Common myeloid progenitor, CD34-positive (primary cell): ENCODE measurements around the gene TLE7.

ENCODE experiments used
- CTCF ChIA-PET: fragments of 350-600 bp; sonication (Branson Sonifier 250); formaldehyde crosslinking; loops from one replicate; lab custom pipeline; 2021; ENCODE audit warnings: antibody characterized with exemption; lab: Charles Lee
- POLR2A ChIA-PET: fragments of 350-600 bp; sonication (Branson Sonifier 250); formaldehyde crosslinking; loops from one replicate; lab custom pipeline; 2021; ENCODE audit warnings: antibody characterized with exemption; lab: Charles Lee
- DNase-seq, 3 donors: peaks; one replicate each; pipeline versions ENCODE4 v3.0.0 to v3.0.0-alpha.2; 2013
- H3K27ac ChIP-seq, 2 experiments: 1 replicate in 1 of 2; 2 replicates in 1 of 2; pipeline ENCODE4 v1.7.0; 2013; ENCODE audit warnings: inconsistent platforms in 2 of 2, low read length in 2 of 2, mild to moderate bottlenecking in 2 of 2, low read depth in 1 of 2, moderate library complexity in 1 of 2; ENCODE audit not compliant: severe bottlenecking in 2 of 2, insufficient read depth in 1 of 2, poor library complexity in 1 of 2
- H3K27me3 ChIP-seq, 5 experiments: replicated peaks in 2 of 5; 1 replicate in 3 of 5; 2 replicates in 2 of 5; pipeline versions ENCODE4 v1.6.1 to v1.7.0; 2013; ENCODE audit warnings: low read length in 4 of 5, mild to moderate bottlenecking in 2 of 5, moderate library complexity in 2 of 5, inconsistent platforms in 1 of 5; ENCODE audit not compliant: insufficient read depth in 5 of 5, control insufficient read depth in 4 of 5
- H3K36me3 ChIP-seq, 4 experiments: 1 replicate in 2 of 4; 2 replicates in 2 of 4; pipeline versions ENCODE4 v1.6.1 to v1.7.0; 2013; ENCODE audit warnings: low read length in 3 of 4, control low read depth in 1 of 4, mild to moderate bottlenecking in 1 of 4; ENCODE audit not compliant: control insufficient read depth in 4 of 4, insufficient read depth in 4 of 4
- H3K4me1 ChIP-seq, 4 experiments: 1 replicate in 3 of 4; 2 replicates in 1 of 4; pipeline versions ENCODE4 v1.6.1 to v1.7.1; 2013; ENCODE audit warnings: low read length in 3 of 4, mild to moderate bottlenecking in 3 of 4, control low read depth in 1 of 4, inconsistent platforms in 1 of 4, moderate library complexity in 1 of 4; ENCODE audit not compliant: control insufficient read depth in 4 of 4, insufficient read depth in 4 of 4; ENCODE audit errors: control extremely low read depth in 1 of 4
- H3K4me3 ChIP-seq, 7 experiments: 1 replicate in 4 of 7; 2 replicates in 3 of 7; pipeline versions ENCODE4 v1.5.1 to v1.7.0; 2013; ENCODE audit warnings: mild to moderate bottlenecking in 7 of 7, low read length in 6 of 7, moderate library complexity in 6 of 7, inconsistent platforms in 2 of 7, low read depth in 2 of 7, control low read depth in 1 of 7; ENCODE audit not compliant: insufficient read depth in 4 of 7, control insufficient read depth in 1 of 7; ENCODE audit errors: extremely low read depth in 1 of 7
- H3K9me3 ChIP-seq, 5 experiments: 1 replicate in 4 of 5; 2 replicates in 1 of 5; pipeline versions ENCODE4 v1.6.1 to v1.7.1; 2013; ENCODE audit warnings: low read length in 4 of 5, mild to moderate bottlenecking in 2 of 5, inconsistent platforms in 1 of 5, low read depth in 1 of 5, moderate library complexity in 1 of 5; ENCODE audit not compliant: control insufficient read depth in 4 of 5, insufficient read depth in 2 of 5; ENCODE audit errors: control extremely low read depth in 1 of 5
- WGBS: methylation state at CpG from one replicate; pipeline ENCODE4 v1.1.5; 2013; ENCODE audit not compliant: insufficient coverage; 5-methylcytosine and 5-hydroxymethylcytosine counted together

The TLE7 gene

GRCh38 chr16:71412270-71413160 is 29.3 kb downstream of the TLE7 start:
- no peaks in the 10 kb centered on the region for H3K9me3 ChIP-seq
- ChIA-PET CTCF (interaction anchor here (0.9 to 6.8 kb wide), 18 partner anchors 9 to 198 kb away, joined by 3 to 85 read pairs (median 5); partner anchors contain the start of gene ZNF19), POLR2A (interaction anchor here (0.5 kb wide), 1 partner anchor 13 kb away, joined by 3 read pairs; no protein-coding TSS in a partner anchor)
- H3K27me3 ChIP-seq = peaks cover 0 to 84% (median 22%) of the 10 kb centered on the region in 5 experiments
- no peak overlapping the region for H3K27ac ChIP-seq
- H3K4me1 ChIP-seq = peaks cover 0 to 10% (median 6%) of the 10 kb centered on the region in 4 experiments
- H3K36me3 ChIP-seq = no peaks in the 10 kb centered on the region
- WGBS = 7% methylated on average over 23 of the region's 24 CpGs
- no peak overlapping the region for H3K4me3 ChIP-seq
- peak; percentile 57 to 72 (median 60) for DNase-seq

- peaks cover 0 to 5% (median 2%) of the 10 kb centered on the region in 5 experiments for H3K9me3 ChIP-seq
- CTCF ChIA-PET = interaction anchor here (6.8 kb wide), 1 partner anchor 89 kb away, joined by 85 read pairs; no protein-coding TSS in a partner anchor
These were observed 31.7 kb downstream of the TLE7 start for GRCh38 chr16:71410146-71410545.

DNA sequence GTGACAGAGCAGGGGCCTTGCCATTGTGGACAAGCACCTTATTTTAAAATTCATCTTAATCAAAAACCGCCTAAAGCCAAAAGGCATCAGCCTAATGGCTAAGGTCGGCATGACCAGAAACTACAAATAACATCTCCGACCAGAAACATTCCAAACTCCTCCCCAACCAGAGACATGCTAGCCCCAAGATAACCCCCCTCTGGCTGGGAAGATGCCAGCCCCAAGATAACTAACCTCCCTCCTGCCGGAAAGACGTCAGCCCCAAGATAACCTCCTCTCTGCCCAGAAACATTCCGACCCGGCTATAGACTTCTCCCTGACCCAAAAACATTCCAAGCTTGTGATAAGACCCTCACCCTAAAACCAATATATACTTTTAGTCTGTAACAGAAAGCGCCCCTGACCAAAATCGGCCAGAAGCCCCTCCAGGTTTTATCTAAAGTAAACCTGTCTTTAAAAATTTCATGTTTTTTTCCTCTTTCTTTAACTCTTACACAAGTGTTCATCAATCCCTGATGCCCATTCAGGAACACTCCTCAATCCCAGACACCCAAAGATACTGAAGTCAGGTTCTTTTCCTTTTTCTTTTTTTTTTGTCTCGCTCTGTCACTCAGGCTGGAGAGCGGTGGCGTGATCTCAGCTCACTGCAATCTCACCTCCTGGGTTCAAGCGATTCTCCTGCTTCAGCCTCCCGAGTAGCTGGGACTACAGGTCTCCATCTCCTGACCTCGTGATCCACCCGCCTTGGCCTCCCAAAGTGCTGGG is 32.7 kb downstream of the TLE7 start:
- Histone ChIP-seq H3K27ac (no peak overlapping the region), H3K4me1 (peaks cover 3 to 19% (median 8%) of the 10 kb centered on the region in 4 experiments), H3K27me3 (peaks cover 0 to 91% (median 29%) of the 10 kb centered on the region in 5 experiments), H3K9me3 (peaks cover 0 to 14% (median 11%) of the 10 kb centered on the region in 5 experiments), H3K4me3 (no peak overlapping the region), H3K36me3 (no peaks in the 10 kb centered on the region)
- 85% methylated on average over 16 of the region's 16 CpGs for WGBS
- CTCF ChIA-PET = interaction anchor here (0.5 to 1.6 kb wide), 2 partner anchors 13 to 209 kb away, joined by 3 read pairs; no protein-coding TSS in a partner anchor
- POLR2A ChIA-PET = no interaction called here
- no peak for DNase-seq

More at GRCh38 chr16:71410146-71410545, 31.7 kb downstream of the TLE7 start:
- Histone ChIP-seq H3K4me3 (no peak overlapping the region), H3K27ac (no peak overlapping the region), H3K36me3 (no peaks in the 10 kb centered on the region), H3K4me1 (peaks cover 3 to 19% (median 8%) of the 10 kb centered on the region in 4 experiments), H3K27me3 (peaks cover 0 to 82% (median 29%) of the 10 kb centered on the region in 5 experiments)
- DNase-seq = no peak
- WGBS = 89% methylated on average over 5 of the region's 5 CpGs
- POLR2A ChIA-PET = no interaction called here

- no peaks in the 10 kb centered on the region for H3K36me3 ChIP-seq
- CTCF ChIA-PET = interaction anchor here (0.5 to 1.6 kb wide), 2 partner anchors 14 to 209 kb away, joined by 3 read pairs; no protein-coding TSS in a partner anchor
- 57% methylated on average over 1 of the region's 3 CpGs for whole genome bisulfite sequencing
- no peak for DNase-seq
- no peak overlapping the region for H3K27ac ChIP-seq
- H3K27me3 ChIP-seq = peaks cover 0 to 92% (median 29%) of the 10 kb centered on the region in 5 experiments
- POLR2A ChIA-PET = no interaction called here
- peaks cover 0 to 21% (median 17%) of the 10 kb centered on the region in 5 experiments for H3K9me3 ChIP-seq
- peaks cover 3 to 19% (median 8%) of the 10 kb centered on the region in 4 experiments for H3K4me1 ChIP-seq
- H3K4me3 ChIP-seq = no peak overlapping the region
These were observed 33.3 kb downstream of the TLE7 start for GRCh38 chr16:71408536-71408935.

DNA sequence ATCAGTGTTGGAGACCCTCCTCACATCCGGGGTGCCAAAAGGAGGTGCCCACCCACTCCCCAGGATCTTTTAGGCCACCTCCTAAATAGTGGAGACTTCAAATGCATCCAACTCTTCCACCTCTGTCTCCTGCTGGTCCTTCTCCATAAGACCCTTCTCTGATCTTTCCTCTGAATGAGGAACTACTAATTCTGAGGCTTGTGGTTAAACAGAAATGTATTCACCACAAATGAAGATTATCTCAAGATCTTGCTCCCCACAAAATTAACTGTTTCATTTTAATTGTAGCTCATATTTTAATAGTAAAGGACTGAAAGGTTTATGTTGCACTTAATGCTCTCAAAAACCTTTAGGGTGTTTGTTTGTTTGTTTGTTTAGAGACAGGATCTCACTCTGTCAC is 34.1 kb downstream of the TLE7 start:
- DNase-seq = peak; percentile 41 to 84 (median 80)
- WGBS = 60% methylated on average over 1 of the region's 1 CpG
- peaks cover 0 to 24% (median 22%) of the 10 kb centered on the region in 5 experiments for H3K9me3 ChIP-seq
- H3K27me3 ChIP-seq = peaks cover 0 to 92% (median 23%) of the 10 kb centered on the region in 5 experiments
- ChIA-PET CTCF (interaction anchor here (0.6 to 1.6 kb wide), 2 partner anchors 15 to 66 kb away, joined by 3 read pairs; no protein-coding TSS in a partner anchor), POLR2A (no interaction called here)
- H3K36me3 ChIP-seq = no peaks in the 10 kb centered on the region
- H3K4me1 ChIP-seq = peaks cover 3 to 19% (median 8%) of the 10 kb centered on the region in 4 experiments
- H3K4me3 ChIP-seq = no peak overlapping the region
- no peak overlapping the region for H3K27ac ChIP-seq

DNA sequence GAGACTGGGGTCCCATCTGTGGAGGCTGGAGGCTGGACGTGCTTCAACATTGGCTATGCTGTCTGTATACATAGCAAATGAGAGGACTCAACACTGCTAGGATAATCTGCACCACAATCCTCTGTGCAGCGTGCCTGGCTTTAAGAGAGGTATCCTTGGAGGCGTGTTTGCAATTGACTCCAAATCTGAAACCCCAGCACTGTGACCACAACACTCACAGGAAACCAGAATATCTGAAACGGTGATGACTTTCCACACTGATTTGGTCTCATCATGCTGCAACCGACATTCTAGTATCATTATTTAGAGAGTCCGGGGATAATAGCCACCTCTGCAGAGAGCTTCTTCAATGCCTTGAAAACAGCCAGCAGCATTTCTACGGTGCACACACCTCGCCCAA is 35.1 kb downstream of the TLE7 start:
- CTCF ChIA-PET = interaction anchor here (0.8 to 1.4 kb wide), 2 partner anchors 93 to 94 kb away, joined by 3 to 4 read pairs; no protein-coding TSS in a partner anchor
- Histone ChIP-seq H3K27ac (no peak overlapping the region), H3K9me3 (peaks cover 0 to 26% (median 22%) of the 10 kb centered on the region in 5 experiments), H3K4me1 (peaks cover 3 to 19% (median 8%) of the 10 kb centered on the region in 4 experiments), H3K4me3 (no peak overlapping the region), H3K36me3 (no peaks in the 10 kb centered on the region), H3K27me3 (peaks cover 0 to 92% (median 27%) of the 10 kb centered on the region in 5 experiments)
- 39% methylated on average over 7 of the region's 8 CpGs for WGBS
- POLR2A ChIA-PET = no interaction called here
- DNase-seq = peak in 2 of 3 donors; percentile 37 to 45
